Stimulated activated CD4-positive, alpha-beta T cell treated with anti-CD3 and anti-CD28 coated beads, TNF-alpha, amount 100 ng/mL, for 48 hours (primary cell): ENCODE results near the gene C11orf86.
A peak's percentile ranks its signal among the peaks of the same experiment; 100 is the strongest.
"Not testable (repeated sequence)": the region's sequence is repeated elsewhere in the genome, so short reads cannot be mapped to it uniquely, and the experiment has no call there.

Source experiments
- DNase-seq, 3 donors: peaks; one replicate each; pipeline ENCODE4 v3.0.0-alpha.2; 2020; ENCODE audit warnings: low read depth in 3 of 3

C11orf86 gene

GRCh38 chr11:66989360-66989759 lies 14.3 kb downstream of the C11orf86 start:
- DNase-seq, result not testable (repeated sequence)

DNA sequence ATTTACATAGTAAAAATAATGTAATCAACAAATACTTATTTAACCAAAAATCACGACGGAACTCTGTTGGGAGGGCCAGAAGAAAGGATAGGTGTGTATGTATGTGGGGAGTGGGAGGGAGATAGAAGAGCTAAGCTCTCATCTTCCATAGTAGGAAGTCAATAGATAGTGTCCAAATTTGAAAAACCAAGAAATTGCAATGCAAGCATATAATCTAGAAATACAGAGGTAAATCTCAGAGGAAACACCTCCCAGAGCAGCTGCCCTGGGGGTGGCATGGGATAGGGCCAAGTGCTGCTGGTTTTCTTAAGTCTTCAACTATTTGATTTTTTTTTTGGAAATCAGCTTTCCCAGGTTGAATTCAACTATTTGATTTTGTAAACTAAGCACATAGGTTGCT lies 16.9 kb downstream of the C11orf86 start:
- no peak for DNase-seq

GRCh38 chr11:66996609-66997273 lies 21.6 kb downstream of the C11orf86 start:
- DNase-seq, result no peak

DNA sequence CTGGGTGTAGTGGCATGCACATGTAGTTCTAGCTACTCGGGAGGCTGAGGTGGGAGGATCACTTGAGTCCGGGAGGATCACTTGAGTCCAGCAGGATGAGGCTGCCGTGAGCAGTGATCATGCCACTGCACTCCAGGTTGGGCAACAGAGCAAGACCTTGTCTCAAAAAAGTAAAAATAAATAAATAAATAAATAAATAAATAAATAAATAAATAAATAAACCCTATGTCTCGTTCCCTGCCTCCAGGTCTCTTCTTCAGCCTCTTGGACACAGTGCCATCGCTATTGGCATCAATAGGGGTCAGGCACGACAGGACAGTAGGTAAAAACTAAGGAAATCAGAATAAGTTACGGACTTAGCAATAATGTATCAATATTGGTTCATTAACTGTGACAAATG lies 24.5 kb downstream of the C11orf86 start:
- no peak for DNase-seq

GRCh38 chr11:67001332-67001731 lies 26.2 kb downstream of the C11orf86 start:
- DNase-seq, result no peak

DNA sequence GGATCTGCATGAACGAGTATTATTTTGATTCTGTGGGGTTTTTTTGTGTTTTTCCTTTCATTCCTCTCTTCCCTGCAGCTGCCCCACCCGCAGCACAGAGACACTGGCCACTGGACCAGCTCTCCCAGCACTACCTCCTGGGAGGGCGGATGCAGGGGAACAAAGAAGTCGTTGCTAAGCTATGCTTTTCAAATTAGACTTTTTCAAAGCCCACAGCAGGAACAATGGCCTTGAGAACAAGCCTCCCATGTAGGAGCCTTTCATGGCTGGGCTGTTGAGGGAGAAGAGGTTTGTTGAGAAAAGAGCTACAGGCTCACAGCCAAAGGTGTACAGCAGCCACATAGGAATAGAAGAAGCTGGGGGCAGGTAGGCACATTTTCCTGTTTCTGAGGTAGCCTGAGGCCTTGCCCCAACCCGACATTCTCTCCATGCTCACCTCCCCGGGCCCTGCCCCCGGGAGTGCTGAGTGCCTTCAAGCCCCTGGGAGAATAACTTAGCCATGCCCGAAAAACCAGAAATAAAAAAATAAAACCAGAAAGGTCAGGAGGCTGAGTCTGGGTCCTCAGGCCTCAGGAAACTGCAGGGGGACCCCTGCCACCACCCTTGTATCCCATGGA lies 27.3 kb downstream of the C11orf86 start:
- no peak for DNase-seq

DNA sequence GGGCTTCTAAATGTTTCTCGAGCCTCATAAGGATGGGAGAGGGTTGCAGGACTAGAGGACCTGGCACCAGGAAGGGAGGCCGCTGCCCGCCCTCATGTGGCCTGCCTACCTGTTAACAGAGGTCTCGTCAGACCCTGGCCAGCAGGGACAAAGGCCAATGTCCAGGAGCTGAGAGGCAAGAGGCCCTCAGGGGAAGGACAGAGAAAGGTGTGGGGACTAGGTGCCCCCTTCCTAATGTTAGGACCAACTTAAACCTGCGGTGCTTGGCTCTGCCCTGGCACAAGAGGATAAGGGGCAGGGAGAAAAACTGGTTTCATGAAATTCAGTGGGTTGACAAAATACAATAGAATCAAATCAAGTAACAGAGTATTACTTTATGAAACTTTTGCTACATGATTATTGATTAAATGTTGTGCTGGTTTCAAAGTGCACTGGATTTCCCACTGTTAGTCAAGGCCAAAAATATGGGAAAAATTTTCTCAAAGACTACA lies 27.9 kb downstream of the C11orf86 start:
- DNase-seq, result no peak

DNA sequence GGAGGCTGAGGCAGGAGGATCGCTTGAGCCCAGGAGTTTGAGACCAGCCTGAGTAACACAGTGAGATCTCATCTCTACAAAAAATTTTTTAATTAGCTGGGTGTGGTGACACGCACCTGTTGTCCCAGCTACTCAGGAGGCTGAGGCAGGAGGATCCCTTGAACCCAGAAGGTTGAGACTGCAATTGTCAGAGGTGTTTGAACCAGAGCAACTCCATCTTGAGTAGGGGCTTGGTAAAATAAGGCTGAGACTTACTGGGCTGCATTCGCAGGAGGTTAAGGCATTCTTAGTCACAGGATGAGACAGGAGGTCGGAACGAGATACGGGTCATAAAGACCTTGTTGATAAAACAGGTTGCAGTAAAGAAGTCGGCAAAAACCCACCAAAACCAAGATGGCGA lies 30.1 kb downstream of the C11orf86 start:
- DNase-seq, result not testable (repeated sequence)

DNA sequence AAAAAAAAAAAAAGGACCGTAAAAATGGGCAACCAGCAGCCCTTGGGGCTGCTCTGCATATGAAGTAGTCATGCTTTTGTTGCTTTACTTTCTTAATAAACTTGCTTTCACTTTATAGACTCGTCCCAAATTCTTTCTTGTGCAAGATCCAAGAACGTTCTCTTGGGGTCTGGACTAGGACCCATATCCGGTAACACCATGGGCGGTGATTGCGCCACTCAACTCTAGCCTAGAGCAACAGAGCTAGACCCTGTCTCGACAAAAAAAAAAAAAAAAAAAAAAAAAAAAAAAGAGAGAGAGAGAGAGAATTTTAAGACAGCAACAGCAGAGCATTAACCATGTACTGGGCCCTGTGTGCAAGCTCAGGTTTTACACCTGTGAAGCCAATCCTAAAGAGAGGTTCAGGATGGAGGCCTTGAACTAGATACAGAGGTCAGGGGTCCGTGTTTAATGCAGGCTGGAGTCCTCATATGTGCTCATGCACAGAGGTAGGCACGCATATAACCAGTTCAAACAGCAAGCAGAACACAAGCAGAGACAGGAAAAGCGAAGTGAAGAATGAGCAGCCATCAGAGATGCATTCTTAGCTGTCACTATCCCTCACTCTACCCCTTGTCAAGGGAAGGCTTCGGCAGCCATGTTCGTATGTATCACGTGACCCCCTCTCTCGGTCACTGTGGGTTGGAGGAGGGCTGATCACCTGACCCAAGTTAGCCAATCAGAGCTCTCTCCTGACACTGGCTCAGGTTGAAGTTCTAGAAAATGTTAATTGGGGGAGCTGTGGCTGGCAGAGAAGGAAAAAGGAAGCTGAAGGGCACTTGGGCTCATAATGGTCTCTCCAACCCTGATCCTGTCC lies 31.2 kb downstream of the C11orf86 start:
- peak in 2 of 3 donors; percentile 17 to 25 for DNase-seq

- no peak for DNase-seq
These were observed 32.0 kb downstream of the C11orf86 start for GRCh38 chr11:67007126-67007525.

DNA sequence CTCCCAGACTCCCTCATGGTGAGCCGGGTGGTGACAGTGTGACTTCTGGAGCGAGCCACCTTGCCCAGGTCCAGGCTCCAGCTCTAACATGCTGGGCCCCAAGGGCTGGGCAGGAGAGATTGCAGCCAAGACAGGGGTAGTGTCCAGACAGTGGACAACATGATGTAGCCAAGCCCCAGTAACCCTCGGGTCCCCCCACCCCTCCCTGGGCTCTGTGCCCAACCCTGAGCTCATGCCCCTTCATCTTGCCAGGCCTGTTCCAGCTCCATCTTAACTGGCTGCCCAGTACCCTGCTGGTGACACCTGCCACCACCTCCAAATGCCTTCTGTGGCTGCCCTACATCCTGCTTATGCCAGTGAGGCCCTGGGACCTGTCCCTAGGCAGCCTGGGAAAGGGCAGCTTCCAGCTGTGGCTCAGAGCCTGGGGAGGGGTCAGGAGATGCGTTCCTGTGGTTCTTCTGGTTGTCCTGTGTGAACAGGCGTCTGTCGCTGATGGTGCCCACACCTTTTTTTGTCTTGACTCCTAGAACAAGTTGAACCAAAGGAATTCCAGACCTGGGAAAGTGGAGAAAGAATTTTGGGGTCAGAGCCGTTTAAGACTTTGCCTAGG lies 35.3 kb downstream of the C11orf86 start:
- DNase-seq, result no peak

- DNase-seq, result no peak
These were observed 38.5 kb downstream of the C11orf86 start for GRCh38 chr11:67013511-67014045.

DNA sequence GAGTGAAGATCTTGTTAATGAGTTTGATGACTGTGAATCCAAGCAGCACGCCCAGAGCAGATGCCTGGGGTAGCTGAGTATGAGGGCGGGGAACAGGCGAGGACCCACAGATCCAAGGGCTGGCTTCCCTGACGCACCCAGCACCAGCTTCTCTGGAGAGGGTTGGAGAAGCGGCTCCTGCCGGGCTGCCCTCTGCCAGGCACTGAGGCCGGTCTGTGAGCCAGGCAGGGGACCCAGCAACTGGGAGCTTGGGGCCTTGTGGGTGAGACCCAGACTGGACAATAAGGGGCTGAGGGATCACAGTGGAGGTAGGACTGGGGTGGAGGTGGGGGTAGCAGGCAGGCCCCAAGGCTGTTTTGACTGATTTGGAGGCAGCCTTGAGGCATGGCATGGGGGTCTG lies 39.2 kb downstream of the C11orf86 start:
- DNase-seq, result no peak

- no peak for DNase-seq
These were observed 39.9 kb downstream of the C11orf86 start for GRCh38 chr11:67015048-67015447.

GRCh38 chr11:67016550-67016949 lies 41.4 kb downstream of the C11orf86 start:
- no peak for DNase-seq

DNA sequence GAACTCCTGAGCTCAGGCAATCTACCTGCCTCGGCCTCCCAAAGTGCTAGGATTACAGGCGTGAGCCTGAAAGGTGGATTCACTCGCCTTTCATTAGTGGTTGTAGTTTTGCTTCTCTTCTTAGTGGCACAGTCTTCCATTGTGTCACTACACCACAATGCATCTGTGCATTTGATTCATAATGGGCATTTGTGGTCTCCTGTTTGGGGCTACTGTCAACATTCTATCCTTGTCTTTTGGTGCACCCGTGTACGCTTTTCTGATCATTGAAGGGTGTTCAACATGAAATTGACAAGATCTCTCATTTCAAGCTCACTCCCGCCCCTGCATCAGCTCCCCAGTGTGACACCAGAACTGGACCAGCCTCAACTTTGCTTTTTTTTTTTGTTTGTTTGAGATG lies 45.8 kb downstream of the C11orf86 start:
- DNase-seq, result no peak

DNA sequence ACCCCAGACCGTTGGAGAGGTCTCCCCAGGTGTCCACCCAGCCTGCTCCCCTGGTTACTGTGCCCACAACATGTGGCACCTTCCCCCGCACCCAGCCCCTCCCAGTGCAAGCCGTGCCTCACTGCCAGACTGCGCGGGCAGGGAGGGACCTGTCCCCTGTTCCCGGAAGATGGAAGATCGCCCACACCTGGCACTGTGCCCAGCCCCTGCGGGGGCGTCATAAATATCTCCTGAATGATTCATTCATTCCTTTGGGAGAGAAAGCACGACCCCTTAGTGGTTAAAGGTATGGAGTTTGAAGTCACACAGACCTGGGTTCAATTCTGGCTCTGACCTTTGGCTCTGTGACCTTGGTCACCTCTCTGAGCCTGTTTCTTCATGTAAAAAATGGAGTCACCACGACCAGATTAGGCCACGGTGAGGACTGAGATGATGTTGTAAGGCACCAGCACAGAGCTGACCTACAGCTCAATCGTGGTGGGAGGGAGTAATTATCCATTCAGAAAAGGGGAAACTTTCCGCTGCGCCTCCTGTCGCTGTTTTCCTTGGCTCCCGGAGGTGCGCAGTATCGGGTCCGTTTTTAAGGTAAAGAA lies 47.3 kb downstream of the C11orf86 start:
- DNase-seq, result no peak

GRCh38 chr11:67022961-67023956 lies 48.2 kb downstream of the C11orf86 start, which contains the start of gene SYT12:
Gene SYT12, plus strand, starts transcription at chr11:67023134. Its CDS starts 7,011 bp downstream, at chr11:67030145.
- no peak for DNase-seq

GRCh38 chr11:67023957-67024353 lies 48.9 kb downstream of the C11orf86 start:
- DNase-seq, result no peak

DNA sequence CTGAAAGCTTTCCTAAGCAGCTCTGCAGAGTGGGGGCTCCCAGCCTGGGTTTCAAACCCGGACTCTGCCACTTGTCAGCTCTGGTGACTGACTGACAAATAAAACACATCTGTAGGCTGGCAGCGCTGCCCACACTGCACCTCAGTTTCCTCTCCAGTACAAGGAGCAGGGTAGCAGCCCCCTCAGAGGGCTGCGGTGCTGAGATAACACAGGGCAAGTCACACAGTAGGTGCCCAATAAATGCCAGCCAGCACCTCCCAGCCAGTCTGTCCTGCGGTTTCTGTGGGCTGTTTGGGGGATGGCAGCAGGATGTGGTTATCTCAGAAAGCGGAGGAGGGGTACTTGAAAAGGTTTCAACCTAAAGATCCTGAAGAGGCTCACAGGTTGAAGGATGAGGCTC lies 49.3 kb downstream of the C11orf86 start:
- peak in 2 of 3 donors; percentile 20 to 21 for DNase-seq
